Measurements from ENCODE around the gene IFITM2. TPM values are rescaled to one million over a fixed set of nuclear protein-coding genes. Genes with fewer than 3 reads are reported as not detected.
"Not testable (repeated sequence)": the region's sequence is repeated elsewhere in the genome, so short reads cannot be mapped to it uniquely, and the experiment has no call there.

The IFITM2 gene
- 100 to 1,000 TPM; 157 to 624 (median 390) TPM for total RNA-seq
- long read RNA-seq, transcript IFITM2-206 (2 exons, 892 nt) = major isoform, 52 of 56 reads
- long read RNA-seq, partial matches to known transcripts = 1 of 56 reads
- long read RNA-seq, other reads (novel, unspliced or antisense) = 3 of 56 reads

DNA sequence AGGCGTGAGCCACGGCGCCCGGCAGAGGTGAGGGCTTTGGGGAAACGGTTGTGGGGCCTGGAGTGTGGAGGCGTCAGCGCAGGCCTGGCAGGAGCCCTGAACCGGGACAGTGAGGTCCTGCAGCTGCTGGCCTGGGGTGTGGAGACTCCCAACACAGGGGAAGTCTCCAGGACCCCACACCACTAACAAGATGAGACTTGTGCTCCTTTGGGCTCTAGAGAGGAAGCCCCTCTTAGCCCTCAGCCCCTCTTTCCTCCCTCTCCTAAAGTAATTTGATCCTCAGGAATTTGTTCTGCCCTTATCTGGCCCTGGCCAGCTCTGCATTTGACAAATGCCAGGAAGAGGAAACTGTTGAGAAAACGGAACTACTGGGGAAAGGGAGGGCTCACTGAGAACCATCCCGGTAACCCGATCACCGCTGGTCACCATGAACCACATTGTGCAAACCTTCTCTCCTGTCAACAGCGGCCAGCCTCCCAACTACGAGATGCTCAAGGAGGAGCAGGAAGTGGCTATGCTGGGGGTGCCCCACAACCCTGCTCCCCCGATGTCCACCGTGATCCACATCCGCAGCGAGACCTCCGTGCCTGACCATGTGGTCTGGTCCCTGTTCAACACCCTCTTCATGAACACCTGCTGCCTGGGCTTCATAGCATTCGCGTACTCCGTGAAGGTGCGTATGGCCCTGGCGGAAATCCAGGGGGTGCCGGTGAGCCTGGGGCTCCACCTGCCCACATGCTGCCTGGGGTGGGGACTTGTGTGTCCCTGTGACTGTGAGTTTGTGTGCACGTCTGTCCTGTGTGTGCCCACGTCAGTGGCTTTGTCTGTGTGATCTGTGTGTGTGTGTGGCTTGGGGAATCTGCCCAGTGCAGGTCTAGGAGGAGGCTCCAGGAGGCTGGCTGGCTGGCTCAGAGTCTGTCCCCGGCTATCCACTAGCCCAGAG, at the start of gene IFITM2:
IFITM2 (plus strand) TSS at position 51 of the 943 bp plus-strand sequence; CDS start at position 428, 377 bp downstream.
- H3K36me3 ChIP-seq, H3K27me3 ChIP-seq, H3K9me3 ChIP-seq: not testable (repeated sequence)
- ATAC-seq (peak; percentile 53 to 70 (median 64)), DNase-seq (peak; percentile 84 to 86 (median 84))
- peak; percentile 94 for TF ChIP-seq POLR2A (IDR thresholded peaks at IDR 0.05)
- TF ChIP-seq, protein P1, sequence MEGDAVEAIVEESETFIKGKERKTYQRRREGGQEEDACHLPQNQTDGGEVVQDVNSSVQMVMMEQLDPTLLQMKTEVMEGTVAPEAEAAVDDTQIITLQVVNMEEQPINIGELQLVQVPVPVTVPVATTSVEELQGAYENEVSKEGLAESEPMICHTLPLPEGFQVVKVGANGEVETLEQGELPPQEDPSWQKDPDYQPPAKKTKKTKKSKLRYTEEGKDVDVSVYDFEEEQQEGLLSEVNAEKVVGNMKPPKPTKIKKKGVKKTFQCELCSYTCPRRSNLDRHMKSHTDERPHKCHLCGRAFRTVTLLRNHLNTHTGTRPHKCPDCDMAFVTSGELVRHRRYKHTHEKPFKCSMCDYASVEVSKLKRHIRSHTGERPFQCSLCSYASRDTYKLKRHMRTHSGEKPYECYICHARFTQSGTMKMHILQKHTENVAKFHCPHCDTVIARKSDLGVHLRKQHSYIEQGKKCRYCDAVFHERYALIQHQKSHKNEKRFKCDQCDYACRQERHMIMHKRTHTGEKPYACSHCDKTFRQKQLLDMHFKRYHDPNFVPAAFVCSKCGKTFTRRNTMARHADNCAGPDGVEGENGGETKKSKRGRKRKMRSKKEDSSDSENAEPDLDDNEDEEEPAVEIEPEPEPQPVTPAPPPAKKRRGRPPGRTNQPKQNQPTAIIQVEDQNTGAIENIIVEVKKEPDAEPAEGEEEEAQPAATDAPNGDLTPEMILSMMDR (IDR thresholded peaks at IDR 0.05) = peak in 2 of 4 donors; percentile 7 to 15
- H3K4me3 ChIP-seq = peak within 1 kb of the TSS; percentile 51 to 65 (median 51)
- H3K27ac ChIP-seq = peak within 1 kb of the TSS; percentile 89 to 95 (median 94)
- intact Hi-C loops (cut with DNase I) = loop anchor here in 1 of 2 donors (10.0 kb wide), 1 partner anchor 57 kb away; the partner anchor contains the start of gene B4GALNT4
- WGBS (ENCODE audit: insufficient coverage, low coverage, low lambda C conversion rate, missing lambda C conversion rate) = 0% methylated on average over 3 of the region's 28 CpGs
- H3K4me1 ChIP-seq = peaks cover 0 to 31% (median 11%) of the 10 kb centered on the region in 4 donors

DNA sequence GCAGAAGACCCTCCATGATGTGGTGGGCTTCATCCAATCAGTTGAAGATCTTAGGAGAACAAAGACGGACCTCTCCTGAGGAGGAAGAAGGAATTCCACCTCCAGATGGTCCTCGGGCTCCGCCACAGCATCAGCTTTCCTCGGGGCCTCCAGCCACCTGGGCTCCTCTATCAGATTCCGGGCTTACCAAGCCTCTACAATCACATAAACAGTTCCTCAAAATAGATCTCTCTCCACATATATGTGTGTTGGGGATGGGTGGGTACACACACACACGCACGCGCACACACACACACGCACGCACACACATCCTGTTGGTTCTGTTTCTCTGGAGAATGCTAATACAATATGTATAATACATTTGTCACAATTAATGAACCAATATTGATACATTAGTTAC, 48.2 kb upstream of the IFITM2 start:
- no peak overlapping the region for H3K4me3 ChIP-seq
- H3K27me3 ChIP-seq = no peaks in the 10 kb centered on the region
- 28% methylated on average over 2 of the region's 10 CpGs for WGBS (ENCODE audit: insufficient coverage, low coverage, low lambda C conversion rate, missing lambda C conversion rate)
- intact Hi-C loops (cut with DNase I) = loop anchor here in 1 of 2 donors (10.0 kb wide), 1 partner anchor 105 kb away; the partner anchor contains the start of gene B4GALNT4
- ATAC-seq (no peak), DNase-seq (no peak)
- TF ChIP-seq POLR2A (IDR thresholded peaks at IDR 0.05) = no peak
- TF ChIP-seq, protein P1 (IDR thresholded peaks at IDR 0.05) = no peak
- H3K9me3 ChIP-seq = no peaks in the 10 kb centered on the region
- H3K4me1 ChIP-seq = no peaks in the 10 kb centered on the region
- H3K36me3 ChIP-seq = no peaks in the 10 kb centered on the region
- H3K27ac ChIP-seq = no peak overlapping the region

DNA sequence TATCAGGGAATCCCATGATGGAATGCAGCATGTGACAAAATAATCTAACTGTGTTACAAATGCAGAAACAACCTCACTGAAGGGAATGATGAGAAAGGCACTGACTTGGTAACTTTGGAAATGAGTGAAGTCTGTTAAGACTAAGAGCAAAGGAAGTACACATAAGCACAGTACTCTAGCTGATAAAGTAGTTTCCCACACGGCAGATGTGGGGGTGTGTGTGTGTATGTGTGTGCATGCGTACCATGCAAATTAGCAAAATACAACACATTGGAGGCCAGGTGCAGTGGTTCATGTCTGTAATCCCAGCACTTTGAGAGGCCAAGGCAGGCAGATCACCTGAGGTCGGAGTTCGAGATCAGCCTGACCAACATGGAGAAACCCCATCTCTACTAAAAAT, 46.0 kb upstream of the IFITM2 start:
- 81% methylated on average over 4 of the region's 4 CpGs for WGBS (ENCODE audit: insufficient coverage, low coverage, low lambda C conversion rate, missing lambda C conversion rate)
- no peak overlapping the region for H3K27ac ChIP-seq
- TF ChIP-seq, protein P1 (IDR thresholded peaks at IDR 0.05) = no peak
- TF ChIP-seq POLR2A (IDR thresholded peaks at IDR 0.05) = no peak
- no peaks in the 10 kb centered on the region for H3K4me1 ChIP-seq
- peaks cover 0 to 4% (median 0%) of the 10 kb centered on the region in 4 donors for H3K9me3 ChIP-seq
- no peaks in the 10 kb centered on the region for H3K27me3 ChIP-seq
- H3K36me3 ChIP-seq = no peaks in the 10 kb centered on the region
- intact Hi-C loops (cut with DNase I) = no loop called here
- no peak overlapping the region for H3K4me3 ChIP-seq
- no peak for ATAC-seq
- no peak for DNase-seq

DNA sequence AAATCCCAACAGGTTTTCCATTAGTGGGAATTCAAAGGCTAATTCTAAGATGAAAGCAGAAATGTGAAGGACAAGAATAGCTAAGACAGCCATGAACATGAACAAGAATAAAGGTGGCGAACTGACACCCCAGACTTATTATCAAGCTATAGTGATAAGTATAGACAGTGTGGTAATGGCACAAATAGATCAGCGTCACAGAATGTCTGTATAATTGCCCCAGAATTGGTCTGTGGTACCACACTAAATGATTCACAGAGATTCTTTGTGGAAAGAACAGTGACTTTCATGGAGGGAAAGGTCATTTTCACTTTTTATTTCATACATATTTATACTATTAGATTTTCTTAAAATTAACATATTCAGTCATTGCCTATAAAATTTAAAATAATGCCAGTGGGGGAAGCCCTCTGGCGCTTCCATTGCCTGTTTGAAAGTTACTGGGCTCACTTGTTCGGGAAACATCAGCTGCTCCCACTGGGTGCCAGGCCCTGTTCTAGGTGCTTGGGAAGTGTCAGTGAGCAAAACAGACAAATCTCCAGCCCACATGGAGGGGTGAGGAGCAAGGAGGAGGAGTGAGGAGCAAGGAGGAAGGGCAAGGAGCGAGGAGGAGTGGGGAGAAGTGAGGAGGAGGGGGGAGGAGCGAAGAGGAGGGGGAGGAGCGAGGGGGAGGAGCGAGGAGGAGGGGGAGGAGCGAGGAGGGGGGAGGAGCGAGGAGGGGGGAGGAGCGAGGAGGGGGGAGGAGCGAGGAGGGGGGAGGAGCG, 40.8 kb upstream of the IFITM2 start:
- Histone ChIP-seq H3K4me1 (no peaks in the 10 kb centered on the region), H3K4me3 (no peak overlapping the region), H3K27ac (no peak overlapping the region), H3K27me3 (no peaks in the 10 kb centered on the region), H3K9me3 (peaks cover 0 to 4% (median 0%) of the 10 kb centered on the region in 4 donors), H3K36me3 (no peaks in the 10 kb centered on the region)
- 69% methylated on average over 9 of the region's 13 CpGs for WGBS (ENCODE audit: insufficient coverage, low coverage, low lambda C conversion rate, missing lambda C conversion rate)
- TF ChIP-seq, protein P1 (IDR thresholded peaks at IDR 0.05) = no peak
- no peak for TF ChIP-seq POLR2A (IDR thresholded peaks at IDR 0.05)
- ATAC-seq (no peak), DNase-seq (peak in 1 of 3 donors; percentile 20)
- intact Hi-C loops (cut with DNase I) = no loop called here

All from right lobe of liver (tissue), 6 donors.